Fibroblast of mammary gland (primary cell): Measurements from ENCODE around the gene CYP27C1.

Experiments used
- DNase-seq: peaks from one replicate; pipeline ENCODE4 v3.0.0-alpha.2; 2010; ENCODE audit warnings: low read depth
- H3K4me3 ChIP-seq: 2 replicates; pipeline ENCODE4 v1.5.1; 2011; ENCODE audit warnings: low read depth, mild to moderate bottlenecking, low read length, moderate library complexity; ENCODE audit not compliant: control insufficient read depth
- TF ChIP-seq, protein P1 (sequence below): conservative IDR thresholded peaks from 2 replicates; pipeline ENCODE4 v1.5.1; 2011; ENCODE audit warnings: low read depth, low read length, inconsistent platforms; ENCODE audit not compliant: control insufficient read depth, insufficient read depth

Gene CYP27C1

DNA sequence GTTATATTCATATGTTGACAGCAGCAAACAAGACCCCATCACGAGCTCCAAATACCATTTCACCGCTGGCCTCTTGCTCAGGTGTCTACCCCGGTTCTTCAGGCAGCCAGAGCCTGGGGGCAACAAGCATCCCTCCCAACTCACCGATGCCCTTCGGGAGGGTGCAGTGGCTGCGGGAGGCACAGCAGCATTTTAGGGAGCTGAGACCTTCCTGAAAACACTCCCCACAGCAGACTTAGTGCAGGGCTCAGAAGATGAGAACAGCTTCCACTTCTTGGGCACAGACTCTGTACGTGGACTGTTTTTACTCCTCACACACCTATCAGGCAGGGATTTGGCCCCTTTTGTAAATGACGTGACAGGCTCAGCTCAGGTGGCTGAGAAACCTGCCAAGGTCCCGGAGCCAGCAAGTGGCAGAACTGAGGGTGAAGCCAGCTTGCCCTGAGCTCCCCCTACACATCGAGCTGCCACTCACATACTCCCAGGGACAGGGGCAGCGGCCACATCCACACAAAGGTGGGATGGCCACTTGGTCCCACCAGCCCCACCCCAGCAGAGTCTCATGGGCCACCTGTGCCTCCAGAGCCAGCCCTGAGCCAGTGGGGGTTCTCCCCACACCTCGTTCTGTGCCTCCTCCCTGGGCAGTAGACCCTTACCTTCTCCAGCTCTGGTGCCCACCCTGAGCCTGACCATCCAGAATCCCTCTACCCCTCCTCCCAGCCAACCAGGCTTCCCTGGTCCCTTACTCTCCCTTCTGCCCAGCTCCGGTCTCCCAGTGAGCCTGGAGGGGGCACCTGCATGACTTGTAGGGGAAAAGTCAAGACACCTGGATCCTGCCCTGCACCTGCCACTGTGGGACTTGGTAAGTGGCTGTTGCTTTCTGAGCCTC lies 28.5 kb downstream of the CYP27C1 start:
- DNase-seq, result no peak
- TF ChIP-seq, protein P1, sequence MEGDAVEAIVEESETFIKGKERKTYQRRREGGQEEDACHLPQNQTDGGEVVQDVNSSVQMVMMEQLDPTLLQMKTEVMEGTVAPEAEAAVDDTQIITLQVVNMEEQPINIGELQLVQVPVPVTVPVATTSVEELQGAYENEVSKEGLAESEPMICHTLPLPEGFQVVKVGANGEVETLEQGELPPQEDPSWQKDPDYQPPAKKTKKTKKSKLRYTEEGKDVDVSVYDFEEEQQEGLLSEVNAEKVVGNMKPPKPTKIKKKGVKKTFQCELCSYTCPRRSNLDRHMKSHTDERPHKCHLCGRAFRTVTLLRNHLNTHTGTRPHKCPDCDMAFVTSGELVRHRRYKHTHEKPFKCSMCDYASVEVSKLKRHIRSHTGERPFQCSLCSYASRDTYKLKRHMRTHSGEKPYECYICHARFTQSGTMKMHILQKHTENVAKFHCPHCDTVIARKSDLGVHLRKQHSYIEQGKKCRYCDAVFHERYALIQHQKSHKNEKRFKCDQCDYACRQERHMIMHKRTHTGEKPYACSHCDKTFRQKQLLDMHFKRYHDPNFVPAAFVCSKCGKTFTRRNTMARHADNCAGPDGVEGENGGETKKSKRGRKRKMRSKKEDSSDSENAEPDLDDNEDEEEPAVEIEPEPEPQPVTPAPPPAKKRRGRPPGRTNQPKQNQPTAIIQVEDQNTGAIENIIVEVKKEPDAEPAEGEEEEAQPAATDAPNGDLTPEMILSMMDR, result no peak
- H3K4me3 ChIP-seq, result no peak overlapping the region

DNA sequence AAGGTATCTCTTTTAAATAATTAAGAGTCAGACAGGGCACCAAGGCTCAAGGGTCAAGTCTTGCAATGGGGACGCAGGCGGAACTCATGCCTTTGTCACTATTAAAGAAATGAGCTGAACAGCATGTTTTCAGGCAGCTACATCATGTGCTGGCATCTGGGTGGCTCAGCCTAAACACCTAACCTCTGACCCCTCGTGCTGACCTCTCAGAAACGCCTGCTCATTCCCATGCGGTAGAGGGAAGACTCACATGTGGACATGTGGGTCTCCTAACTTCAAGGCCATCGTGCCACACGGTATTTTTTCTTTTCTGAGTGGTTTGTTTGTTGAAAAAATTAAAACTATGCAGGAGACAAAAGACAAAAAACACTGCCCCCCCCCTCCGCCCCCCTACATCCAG lies 31.3 kb downstream of the CYP27C1 start:
- no peak overlapping the region for H3K4me3 ChIP-seq
- TF ChIP-seq, protein P1, result no peak
- DNase-seq, result no peak

DNA sequence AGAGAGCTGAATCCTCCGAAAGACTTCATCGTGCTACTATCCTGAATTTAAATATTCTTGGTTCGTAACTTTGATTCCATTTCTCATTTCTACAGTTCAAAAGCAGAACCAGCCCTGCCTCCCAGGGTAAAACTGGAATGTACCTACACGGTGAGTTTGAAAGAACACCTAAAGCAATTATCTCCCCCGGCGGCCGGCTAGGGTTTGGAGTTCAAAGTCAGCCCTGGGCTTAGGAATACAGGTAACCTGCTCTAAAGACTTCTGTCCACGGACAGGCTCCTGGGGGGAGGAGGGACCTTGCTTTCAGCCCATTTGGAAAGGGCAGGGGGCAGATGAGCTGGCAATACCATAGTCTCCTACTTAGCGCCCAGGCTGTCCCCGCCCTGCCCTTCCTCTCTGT lies 32.3 kb downstream of the CYP27C1 start:
- no peak for DNase-seq
- H3K4me3 ChIP-seq, result no peak overlapping the region
- TF ChIP-seq, protein P1, result no peak

DNA sequence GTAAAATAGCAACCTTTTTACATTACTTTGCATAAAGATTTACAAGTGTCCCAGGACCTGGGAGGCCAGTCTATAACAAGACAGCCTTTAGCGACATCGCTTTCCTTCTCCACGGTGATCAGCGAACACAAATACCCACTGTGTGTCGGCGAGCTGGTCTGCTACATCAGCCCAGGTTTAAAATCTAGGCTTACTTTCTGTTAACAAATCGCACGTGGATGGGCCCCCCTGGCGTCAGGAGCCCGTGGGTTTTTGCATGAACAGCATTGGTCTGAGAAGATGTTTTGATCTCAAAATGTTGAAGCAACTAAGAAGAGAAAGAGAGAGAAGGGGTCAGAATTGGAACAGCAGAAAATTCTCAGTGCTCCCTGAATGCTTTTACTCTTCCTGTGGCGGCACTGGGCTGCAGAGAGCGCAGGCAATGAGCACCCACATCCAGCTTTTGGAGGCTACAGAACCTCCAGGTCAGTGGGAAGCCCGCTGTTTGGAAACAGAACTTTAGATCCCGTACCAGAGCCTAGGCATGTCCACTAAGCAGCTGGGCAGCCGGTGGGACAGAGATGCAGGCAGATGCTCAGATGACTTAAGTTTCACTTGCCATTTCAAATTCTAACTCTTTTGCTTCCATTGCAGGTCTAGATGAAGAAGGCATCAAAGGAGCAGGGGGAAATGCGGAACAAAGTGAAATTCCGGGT lies 32.9 kb downstream of the CYP27C1 start:
- H3K4me3 ChIP-seq, result no peak overlapping the region
- no peak for DNase-seq
- TF ChIP-seq, protein P1, result no peak

DNA sequence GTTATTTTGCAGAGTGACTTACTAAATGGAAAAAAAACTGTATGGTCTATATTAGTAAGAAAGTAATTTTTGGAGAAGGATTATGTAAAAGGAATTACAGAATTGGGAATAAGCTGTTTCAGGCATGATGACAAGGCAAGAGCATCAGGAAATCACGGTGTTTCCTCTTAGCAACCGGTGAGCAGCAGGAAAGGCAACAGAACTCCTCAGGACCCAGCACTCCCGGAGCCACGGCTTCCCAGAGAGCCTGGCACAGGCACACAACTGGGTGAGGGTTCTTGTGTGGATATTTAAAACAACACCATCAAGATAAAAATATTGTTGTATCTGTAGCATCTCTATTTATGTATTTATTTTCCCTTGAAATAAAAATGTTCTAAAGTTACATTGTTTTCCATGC lies 34.4 kb downstream of the CYP27C1 start:
- no peak overlapping the region for H3K4me3 ChIP-seq
- DNase-seq, result no peak
- TF ChIP-seq, protein P1, result no peak

DNA sequence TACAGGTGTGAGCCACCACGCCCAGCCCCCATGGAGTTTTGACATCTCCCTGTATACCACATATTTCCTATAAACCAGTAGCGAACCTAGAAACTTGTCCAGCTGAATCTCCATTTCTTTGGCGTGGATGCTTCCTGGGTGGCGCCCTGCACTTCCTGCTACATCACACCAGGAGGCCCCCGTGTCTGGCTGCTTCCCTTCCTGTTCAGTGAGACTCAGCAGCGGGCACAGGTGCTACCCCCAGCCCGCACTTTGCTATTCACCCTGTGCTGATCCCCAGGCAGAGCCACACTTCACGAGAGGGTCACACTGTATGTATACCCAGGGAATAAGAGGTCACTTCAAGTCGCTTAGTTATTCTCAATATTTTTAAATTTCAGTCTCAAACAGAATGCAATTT lies 35.0 kb downstream of the CYP27C1 start:
- TF ChIP-seq, protein P1, result no peak
- no peak for DNase-seq

More for the DNA sequence above, 35.0 kb downstream of the CYP27C1 start:
- no peak overlapping the region for H3K4me3 ChIP-seq
